Left hindlimb (tissue), 1 donor: Measurements from ENCODE around the gene DRAXIN.
A peak's percentile ranks its signal among the peaks of the same experiment; 100 is the strongest.

ENCODE experiments used
- DNase-seq: peaks from one replicate; pipeline ENCODE4 v3.0.0-alpha.2; 2018

DRAXIN gene

DNA sequence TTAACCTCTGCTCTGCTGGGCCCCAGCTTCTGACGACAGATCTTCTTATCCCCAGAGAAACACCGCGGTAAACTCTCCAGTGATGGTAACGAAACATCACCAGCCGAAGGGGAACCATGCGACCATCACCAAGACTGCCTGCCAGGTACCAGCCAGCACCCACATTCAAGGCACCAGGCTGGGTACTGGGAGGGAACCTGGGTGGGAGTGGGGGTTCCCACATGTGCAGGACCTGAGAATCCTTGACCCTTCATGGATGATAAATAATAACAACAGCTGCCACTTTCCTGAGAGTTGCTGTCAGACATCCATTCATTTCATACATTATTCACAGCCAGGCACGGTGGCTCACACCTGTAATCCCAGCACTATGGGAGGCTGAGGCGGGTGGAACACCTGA, 20.8 kb downstream of the DRAXIN start:
- DNase-seq, result no peak

GRCh38 chr1:11713095-11713494, 21.6 kb downstream of the DRAXIN start:
- DNase-seq, result no peak

GRCh38 chr1:11714831-11715575, 23.5 kb downstream of the DRAXIN start:
- no peak for DNase-seq

DNA sequence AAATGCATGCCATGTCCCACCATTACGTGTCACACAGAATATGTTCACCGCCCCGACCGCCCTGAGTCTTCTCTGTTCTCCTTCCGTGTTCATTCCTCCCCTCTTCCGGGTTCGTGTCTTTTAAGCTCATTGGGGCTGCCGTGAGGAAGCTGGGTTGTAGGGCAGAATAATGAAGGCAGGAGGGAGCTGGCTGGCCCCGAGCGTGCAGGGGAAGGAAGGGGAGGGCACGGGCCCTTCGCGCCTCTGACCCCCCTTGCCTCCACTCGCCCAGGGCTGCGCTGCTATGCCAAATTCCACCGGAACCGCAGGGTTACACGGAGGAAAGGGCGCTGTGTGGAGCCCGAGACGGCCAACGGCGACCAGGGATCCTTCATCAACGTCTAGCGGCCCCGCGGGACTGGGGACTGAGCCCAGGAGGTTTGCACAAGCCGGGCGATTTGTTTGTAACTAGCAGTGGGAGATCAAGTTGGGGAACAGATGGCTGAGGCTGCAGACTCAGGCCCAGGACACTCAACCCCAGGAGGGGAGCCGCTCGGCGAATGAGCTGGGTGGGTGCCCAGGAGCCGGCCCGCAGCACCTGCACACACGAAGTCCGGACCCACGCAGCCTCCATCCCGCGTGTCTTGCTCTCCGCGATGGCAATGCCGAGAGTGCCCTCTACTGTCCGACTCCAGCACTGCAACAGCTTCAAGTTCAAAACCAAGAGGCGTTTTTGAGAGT, 28.0 kb downstream of the DRAXIN start:
- peak; percentile 59 for DNase-seq

GRCh38 chr1:11720033-11720376, 28.5 kb downstream of the DRAXIN start:
- no peak for DNase-seq

DNA sequence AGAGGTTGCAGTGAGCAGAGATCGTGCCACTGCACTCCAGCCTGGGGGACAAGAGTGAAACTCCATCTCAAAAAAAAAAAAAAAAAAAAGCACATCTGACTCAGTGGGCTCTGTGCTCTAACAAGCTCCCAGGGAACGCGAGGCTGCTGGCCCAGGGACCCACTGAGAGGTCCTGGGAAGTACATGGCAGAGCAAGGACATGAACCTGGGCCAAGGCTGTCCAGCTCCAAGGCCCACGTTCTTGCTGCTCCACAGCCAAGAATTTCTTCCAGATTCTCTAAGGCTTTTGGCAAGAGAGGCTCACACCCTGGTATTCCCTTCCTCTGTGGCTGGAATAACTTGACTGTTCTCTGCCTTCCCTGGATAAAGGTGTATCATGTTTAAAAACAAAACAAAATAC, 29.0 kb downstream of the DRAXIN start:
- DNase-seq, result no peak

DNA sequence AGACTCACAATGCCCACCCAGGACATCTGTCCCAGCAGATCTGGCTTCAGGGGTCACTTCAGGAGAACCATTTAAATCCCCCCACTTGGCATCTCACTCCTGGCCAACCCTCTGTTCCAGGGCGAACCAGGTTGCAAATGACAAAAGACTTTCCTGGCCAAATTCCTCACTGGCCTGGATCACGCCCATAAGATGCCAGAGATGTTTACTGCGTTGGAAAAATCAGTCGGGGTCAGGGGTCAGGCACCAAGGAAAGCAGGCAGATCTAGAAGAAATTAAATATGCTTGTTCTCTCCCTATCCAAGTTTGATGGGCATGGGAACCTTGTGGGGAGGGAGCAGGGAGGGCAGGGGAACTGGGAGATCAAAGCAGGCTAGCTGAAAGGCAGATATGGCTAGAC, 29.8 kb downstream of the DRAXIN start:
- no peak for DNase-seq

GRCh38 chr1:11722538-11722937, 31.0 kb downstream of the DRAXIN start:
- no peak for DNase-seq

DNA sequence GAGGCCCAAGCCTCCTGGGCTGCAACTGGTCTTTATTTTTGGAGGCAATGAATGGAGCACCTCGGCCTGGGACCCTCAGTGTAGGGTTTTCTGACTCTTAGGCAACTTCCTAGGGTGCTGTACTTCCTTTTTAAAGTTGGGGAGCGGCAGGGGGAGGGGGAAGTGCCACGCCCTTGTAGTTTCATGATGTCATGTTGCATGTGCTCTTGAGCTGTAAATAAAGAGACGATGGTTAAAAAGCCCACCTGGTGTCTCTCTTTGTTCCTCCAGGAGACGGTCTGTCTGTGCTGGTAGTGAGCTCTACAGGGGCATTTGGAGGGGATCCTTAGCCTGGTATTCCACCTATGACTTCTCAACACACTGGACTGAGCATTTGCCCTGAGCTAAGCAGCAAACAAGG, 34.1 kb downstream of the DRAXIN start:
- no peak for DNase-seq

GRCh38 chr1:11727119-11727518, 35.6 kb downstream of the DRAXIN start:
- no peak for DNase-seq

- no peak for DNase-seq
These were observed 36.8 kb downstream of the DRAXIN start for GRCh38 chr1:11728126-11728806.

- no peak for DNase-seq
These were observed 37.6 kb downstream of the DRAXIN start for GRCh38 chr1:11729155-11729497.

- DNase-seq, result no peak
These were observed 38.3 kb downstream of the DRAXIN start for GRCh38 chr1:11729498-11730428.

- no peak for DNase-seq
These were observed 39.0 kb downstream of the DRAXIN start for GRCh38 chr1:11730429-11730891.

DNA sequence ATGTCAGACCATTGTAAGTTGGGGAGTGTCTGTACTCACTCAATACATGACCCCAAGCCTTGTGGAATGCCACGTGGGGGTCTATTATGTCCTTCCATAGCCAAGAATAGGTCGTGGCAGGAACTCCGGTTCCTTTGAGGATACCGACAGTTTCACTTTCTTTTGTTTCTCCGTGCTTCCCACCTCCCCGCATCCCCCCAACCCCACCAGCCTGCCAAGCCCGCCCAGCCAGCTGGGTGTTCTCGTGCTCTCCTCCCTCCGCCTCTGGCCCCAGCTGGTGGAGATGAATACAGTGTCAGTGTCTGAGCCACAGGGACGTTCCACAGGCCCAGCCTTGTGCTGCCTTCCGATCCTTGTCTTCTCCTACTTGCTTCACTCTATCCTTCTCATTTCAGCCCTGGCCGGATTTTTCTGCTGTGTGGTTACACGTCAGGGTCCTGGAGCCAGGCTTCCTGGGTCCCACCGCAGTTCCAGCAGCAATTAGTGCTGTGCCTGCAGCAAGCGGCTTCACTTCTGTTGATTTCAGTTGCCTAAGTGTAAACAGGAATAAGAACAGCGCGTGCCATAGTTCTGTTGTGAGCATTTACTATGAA, 40.3 kb downstream of the DRAXIN start:
- DNase-seq, result peak; percentile 89

- DNase-seq, result no peak
These were observed 41.8 kb downstream of the DRAXIN start for GRCh38 chr1:11733306-11733705.

- DNase-seq, result no peak
These were observed 44.0 kb downstream of the DRAXIN start for GRCh38 chr1:11735531-11735853.

DNA sequence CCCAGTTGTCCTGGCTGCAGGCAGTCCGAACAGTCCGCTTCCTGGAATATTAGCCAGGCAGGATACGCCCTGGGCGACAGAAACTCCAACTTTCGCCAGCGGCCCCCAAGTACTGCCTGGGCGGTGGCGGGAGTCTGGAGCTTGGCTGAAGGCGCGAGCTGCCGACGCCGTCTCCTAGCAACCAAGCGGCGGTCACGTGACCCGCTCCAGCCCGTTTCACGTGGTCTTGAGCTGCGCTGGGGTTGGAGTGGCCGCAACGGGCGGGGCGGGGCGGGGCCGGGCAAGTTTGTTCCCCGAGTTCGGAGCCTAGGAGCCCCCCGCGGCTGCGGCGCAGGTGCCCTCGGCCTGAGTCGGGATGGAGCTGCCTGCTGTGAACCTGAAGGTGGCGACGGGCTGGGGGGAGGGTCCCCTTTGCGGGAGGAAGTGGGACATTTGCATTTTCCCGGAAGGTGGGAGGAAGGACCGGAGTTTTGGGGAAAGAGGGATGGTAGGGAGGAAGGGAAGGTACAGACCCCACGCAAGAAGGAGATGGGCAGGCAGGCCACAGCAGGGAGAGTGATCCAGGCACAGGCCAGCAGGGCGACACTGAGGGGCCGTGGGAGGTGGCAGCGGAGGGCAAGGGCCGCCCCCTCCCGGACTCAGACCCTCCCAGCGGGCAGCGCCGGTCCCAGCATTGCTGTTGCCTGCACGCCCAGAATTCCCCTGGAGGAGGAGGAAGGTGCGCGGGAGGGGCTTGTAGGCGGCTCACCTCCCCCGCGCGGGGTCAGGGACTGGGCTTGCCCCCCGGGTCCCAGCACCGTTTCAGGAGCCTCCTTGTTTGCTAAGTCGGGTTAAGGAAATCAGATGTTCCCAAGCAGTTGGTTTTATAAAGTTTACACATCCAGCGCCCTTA, 44.6 kb downstream of the DRAXIN start, which contains the start of gene AGTRAP:
AGTRAP (plus strand) TSS at position 283 of the 892 bp plus-strand sequence; CDS start at position 356, 73 bp downstream.
- DNase-seq, result peak; percentile 97

GRCh38 chr1:11736746-11737639, 45.5 kb downstream of the DRAXIN start:
- DNase-seq, result peak; percentile 51

- DNase-seq, result no peak
These were observed 46.6 kb downstream of the DRAXIN start for GRCh38 chr1:11738096-11738495.
